Mesenchymal stem cell (in vitro differentiated cells and primary cell): Measurements from ENCODE around the gene NHLRC4.

Experiments
- DNase-seq: peaks from one replicate; pipeline ENCODE4 v3.0.0-alpha.2; 2013
- H2AFZ ChIP-seq: one replicate; pipeline ENCODE4 v1.6.1; 2013; ENCODE audit warnings: low read depth, mild to moderate bottlenecking, control low read depth, inconsistent platforms, low read length, moderate library complexity
- H2AK5ac ChIP-seq: 2 replicates; pipeline ENCODE4 v1.6.1; 2013; ENCODE audit warnings: low read length, moderate library complexity, mild to moderate bottlenecking, inconsistent platforms; ENCODE audit not compliant: severe bottlenecking
- H2BK120ac ChIP-seq: one replicate; pipeline ENCODE4 v1.6.1; 2013; ENCODE audit warnings: low read depth, mild to moderate bottlenecking, inconsistent platforms, low read length, moderate library complexity
- H2BK12ac ChIP-seq, 2 experiments: one replicate each; pipeline ENCODE4 v1.6.1; 2013; ENCODE audit warnings: inconsistent platforms in 2 of 2, low read length in 2 of 2, mild to moderate bottlenecking in 2 of 2, moderate library complexity in 2 of 2, control low read depth in 1 of 2
- H2BK15ac ChIP-seq: one replicate; pipeline ENCODE4 v1.6.1; 2013; ENCODE audit warnings: mild to moderate bottlenecking, low read depth, inconsistent platforms; ENCODE audit not compliant: poor library complexity, severe bottlenecking
- H2BK5ac ChIP-seq: 2 replicates; pipeline ENCODE4 v1.6.1; 2013; ENCODE audit warnings: low read depth, mild to moderate bottlenecking, low read length, control low read depth, inconsistent platforms; ENCODE audit not compliant: poor library complexity, severe bottlenecking
- H3K14ac ChIP-seq, 2 experiments: one replicate each; pipeline ENCODE4 v1.6.1; 2013; ENCODE audit warnings: inconsistent platforms in 2 of 2, low read length in 2 of 2, control low read depth in 1 of 2, mild to moderate bottlenecking in 1 of 2, moderate library complexity in 1 of 2
- H3K18ac ChIP-seq, 2 experiments: one replicate each; pipeline ENCODE4 v1.6.1; 2013; ENCODE audit warnings: inconsistent platforms in 2 of 2, low read length in 2 of 2, control low read depth in 1 of 2, low read depth in 1 of 2, mild to moderate bottlenecking in 1 of 2
- H3K23ac ChIP-seq, 2 experiments: one replicate each; pipeline ENCODE4 v1.6.1; 2013; ENCODE audit warnings: inconsistent platforms in 2 of 2, low read length in 2 of 2, mild to moderate bottlenecking in 2 of 2, moderate library complexity in 2 of 2, control low read depth in 1 of 2
- H3K27ac ChIP-seq: 2 replicates; pipeline ENCODE4 v1.5.1; 2013; ENCODE audit warnings: mild to moderate bottlenecking, moderate library complexity, low read length, control low read depth, inconsistent platforms; ENCODE audit not compliant: poor library complexity, severe bottlenecking
- H3K27me3 ChIP-seq, 2 experiments: 2 replicates each; pipeline versions ENCODE4 v1.6.1 to v1.7.0; 2013; ENCODE audit warnings: low read length in 2 of 2, mild to moderate bottlenecking in 2 of 2, moderate library complexity in 2 of 2, control low read depth in 1 of 2, inconsistent platforms in 1 of 2; ENCODE audit not compliant: control insufficient read depth in 1 of 2, insufficient read depth in 1 of 2
- H3K36me3 ChIP-seq, 2 experiments: 2 replicates each; pipeline versions ENCODE4 v1.6.1 to v1.7.0; 2013; ENCODE audit warnings: low read length in 2 of 2, control low read depth in 1 of 2, inconsistent platforms in 1 of 2, low read depth in 1 of 2, mild to moderate bottlenecking in 1 of 2; ENCODE audit not compliant: insufficient read depth in 2 of 2, control insufficient read depth in 1 of 2
- H3K4ac ChIP-seq, 2 experiments: one replicate each; pipeline ENCODE4 v1.6.1; 2013; ENCODE audit warnings: inconsistent platforms in 2 of 2, low read length in 2 of 2, mild to moderate bottlenecking in 2 of 2, moderate library complexity in 2 of 2, control low read depth in 1 of 2, low read depth in 1 of 2
- H3K4me1 ChIP-seq: 2 replicates; pipeline ENCODE4 v1.6.1; 2013; ENCODE audit warnings: low read depth, low read length, control low read depth; ENCODE audit not compliant: control insufficient read depth, insufficient read depth
- H3K4me2 ChIP-seq: 2 replicates; pipeline ENCODE4 v1.6.1; 2013; ENCODE audit warnings: low read length, mild to moderate bottlenecking, inconsistent platforms; ENCODE audit not compliant: poor library complexity, severe bottlenecking
- H3K4me3 ChIP-seq, 2 experiments: 2 replicates each; pipeline versions ENCODE4 v1.5.1 to v1.7.0; 2013; ENCODE audit warnings: low read length in 2 of 2, mild to moderate bottlenecking in 2 of 2, control low read depth in 1 of 2, low read depth in 1 of 2; ENCODE audit not compliant: insufficient read depth in 1 of 2
- H3K79me1 ChIP-seq: replicated peaks from 2 replicates; pipeline ENCODE4 v1.6.1; 2013; ENCODE audit warnings: mild to moderate bottlenecking, control low read depth, low read length, inconsistent platforms; ENCODE audit not compliant: poor library complexity, severe bottlenecking
- H3K9ac ChIP-seq: 2 replicates; pipeline ENCODE4 v1.7.0; 2013; ENCODE audit warnings: mild to moderate bottlenecking, low read length, moderate library complexity
- H3K9me3 ChIP-seq: 2 replicates; pipeline ENCODE4 v1.7.0; 2013; ENCODE audit warnings: mild to moderate bottlenecking, low read length; ENCODE audit not compliant: control insufficient read depth
- H4K8ac ChIP-seq: one replicate; pipeline ENCODE4 v1.6.1; 2013; ENCODE audit warnings: inconsistent platforms, mild to moderate bottlenecking, low read length, moderate library complexity
- H4K91ac ChIP-seq: one replicate; pipeline ENCODE4 v1.6.1; 2013; ENCODE audit warnings: mild to moderate bottlenecking, low read length, inconsistent platforms
- WGBS: methylation state at CpG from one replicate; pipeline ENCODE4 v1.1.7; 2013; ENCODE audit warnings: mixed read lengths; 5-methylcytosine and 5-hydroxymethylcytosine counted together

NHLRC4 gene

DNA sequence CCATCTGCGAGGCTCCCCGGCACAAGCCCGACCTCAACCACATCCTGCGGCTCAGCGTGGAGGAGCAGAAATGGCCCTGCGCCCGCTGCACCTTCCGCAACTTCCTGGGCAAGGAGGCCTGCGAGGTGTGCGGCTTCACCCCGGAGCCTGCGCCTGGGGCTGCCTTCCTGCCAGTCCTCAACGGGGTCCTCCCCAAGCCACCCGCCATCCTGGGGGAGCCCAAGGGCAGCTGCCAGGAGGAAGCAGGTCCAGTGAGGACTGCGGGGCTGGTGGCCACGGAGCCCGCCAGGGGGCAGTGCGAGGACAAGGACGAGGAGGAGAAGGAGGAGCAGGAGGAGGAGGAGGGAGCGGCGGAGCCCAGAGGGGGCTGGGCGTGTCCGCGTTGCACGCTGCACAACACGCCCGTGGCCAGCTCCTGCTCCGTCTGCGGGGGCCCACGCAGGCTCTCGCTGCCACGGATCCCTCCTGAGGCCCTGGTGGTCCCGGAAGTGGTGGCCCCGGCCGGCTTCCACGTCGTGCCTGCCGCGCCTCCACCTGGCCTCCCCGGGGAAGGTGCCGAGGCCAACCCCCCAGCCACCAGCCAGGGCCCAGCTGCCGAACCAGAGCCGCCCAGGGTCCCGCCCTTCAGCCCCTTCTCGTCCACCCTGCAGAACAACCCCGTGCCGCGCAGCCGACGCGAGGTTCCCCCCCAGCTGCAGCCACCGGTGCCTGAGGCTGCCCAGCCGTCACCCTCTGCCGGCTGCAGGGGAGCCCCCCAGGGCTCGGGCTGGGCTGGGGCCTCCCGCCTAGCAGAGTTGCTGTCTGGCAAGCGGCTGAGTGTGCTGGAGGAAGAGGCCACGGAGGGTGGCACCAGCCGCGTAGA lies 19.7 kb upstream of the NHLRC4 start:
- Histone ChIP-seq H3K4me3 (no peak overlapping the region), H3K9ac (no peak overlapping the region), H3K14ac (no peak overlapping the region), H3K79me1 (peaks cover 59% of the 10 kb centered on the region), H3K4me2 (no peak overlapping the region), H3K9me3 (no peaks in the 10 kb centered on the region), H3K27ac (no peak overlapping the region), H2BK5ac (no peak overlapping the region), H3K18ac (no peak overlapping the region), H3K4me1 (peaks cover 11% of the 10 kb centered on the region), H2AK5ac (no peak overlapping the region), H2BK120ac (no peak overlapping the region), H4K8ac (no peak overlapping the region), H3K27me3 (no peaks in the 10 kb centered on the region), H3K23ac (no peak overlapping the region), H2BK15ac (no peak overlapping the region), H3K36me3 (peaks cover 23 to 90% of the 10 kb centered on the region in 2 experiments), H2AFZ (no peak overlapping the region), H3K4ac (no peak overlapping the region), H4K91ac (no peak overlapping the region), H2BK12ac (no peak overlapping the region)
- no peak for DNase-seq
- WGBS: 96% methylated on average over 57 of the region's 60 CpGs

DNA sequence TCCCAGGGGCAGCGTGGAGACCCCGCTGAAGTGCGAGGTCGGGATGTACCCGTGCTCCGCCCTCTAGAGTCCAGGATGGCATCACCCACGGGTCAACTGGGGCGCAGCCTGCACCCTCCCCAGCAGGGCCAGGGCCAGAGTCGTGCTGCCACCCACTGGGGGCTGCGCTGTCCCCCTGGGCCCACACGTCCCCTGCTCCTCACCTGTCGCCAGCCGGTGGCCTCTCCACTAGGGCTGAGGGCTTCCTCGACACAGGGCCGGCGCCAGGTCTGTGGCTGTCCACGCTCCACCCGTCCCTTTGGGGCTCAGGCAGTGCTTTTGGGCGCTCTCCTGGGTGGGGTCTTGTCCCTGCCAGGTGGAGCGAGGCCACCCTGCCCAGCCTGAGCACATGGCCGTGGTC lies 18.2 kb upstream of the NHLRC4 start:
- Histone ChIP-seq H3K36me3 (peaks cover 26 to 98% of the 10 kb centered on the region in 2 experiments), H3K18ac (no peak overlapping the region), H2AFZ (no peak overlapping the region)

GRCh38 chr16:549544-550263 lies 17.1 kb upstream of the NHLRC4 start:
- 98% methylated on average over 54 of the region's 54 CpGs for WGBS
- H3K9ac ChIP-seq: no peak overlapping the region
- no peak overlapping the region for H4K8ac ChIP-seq
- H4K91ac ChIP-seq: peak overlapping the region; percentile 15
- no peak overlapping the region for H3K4me3 ChIP-seq
- H2BK12ac ChIP-seq: no peak overlapping the region
- H3K14ac ChIP-seq: no peak overlapping the region
- no peak overlapping the region for H3K4me2 ChIP-seq
- no peaks in the 10 kb centered on the region for H3K9me3 ChIP-seq
- H2AFZ ChIP-seq: no peak overlapping the region
- peaks cover 50% of the 10 kb centered on the region for H3K79me1 ChIP-seq
- H3K18ac ChIP-seq: no peak overlapping the region
- H3K4ac ChIP-seq: no peak overlapping the region
- no peak overlapping the region for H2BK15ac ChIP-seq
- H3K27ac ChIP-seq: no peak overlapping the region
- H3K23ac ChIP-seq: no peak overlapping the region
- H2BK120ac ChIP-seq: no peak overlapping the region
- H3K27me3 ChIP-seq: no peaks in the 10 kb centered on the region
- no peak overlapping the region for H2BK5ac ChIP-seq
- H2AK5ac ChIP-seq: no peak overlapping the region
- peaks cover 7% of the 10 kb centered on the region for H3K4me1 ChIP-seq
- DNase-seq: no peak
- H3K36me3 ChIP-seq: peaks cover 30 to 97% of the 10 kb centered on the region in 2 experiments

More for the DNA sequence above, 18.2 kb upstream of the NHLRC4 start:
- H2AK5ac ChIP-seq: no peak overlapping the region
- no peak overlapping the region for H2BK15ac ChIP-seq
- H3K27me3 ChIP-seq: no peaks in the 10 kb centered on the region
- H3K14ac ChIP-seq: no peak overlapping the region
- H2BK5ac ChIP-seq: no peak overlapping the region
- H3K79me1 ChIP-seq: peaks cover 53% of the 10 kb centered on the region
- no peak overlapping the region for H3K4me2 ChIP-seq
- no peak overlapping the region for H3K23ac ChIP-seq
- H2BK12ac ChIP-seq: no peak overlapping the region
- H4K8ac ChIP-seq: no peak overlapping the region
- H3K4me1 ChIP-seq: peaks cover 6% of the 10 kb centered on the region
- H3K4me3 ChIP-seq: no peak overlapping the region
- no peak overlapping the region for H3K4ac ChIP-seq
- H3K27ac ChIP-seq: no peak overlapping the region
- WGBS: 96% methylated on average over 21 of the region's 21 CpGs
- H2BK120ac ChIP-seq: no peak overlapping the region
- H3K9me3 ChIP-seq: no peaks in the 10 kb centered on the region
- H4K91ac ChIP-seq: no peak overlapping the region
- H3K9ac ChIP-seq: no peak overlapping the region
- no peak for DNase-seq

DNA sequence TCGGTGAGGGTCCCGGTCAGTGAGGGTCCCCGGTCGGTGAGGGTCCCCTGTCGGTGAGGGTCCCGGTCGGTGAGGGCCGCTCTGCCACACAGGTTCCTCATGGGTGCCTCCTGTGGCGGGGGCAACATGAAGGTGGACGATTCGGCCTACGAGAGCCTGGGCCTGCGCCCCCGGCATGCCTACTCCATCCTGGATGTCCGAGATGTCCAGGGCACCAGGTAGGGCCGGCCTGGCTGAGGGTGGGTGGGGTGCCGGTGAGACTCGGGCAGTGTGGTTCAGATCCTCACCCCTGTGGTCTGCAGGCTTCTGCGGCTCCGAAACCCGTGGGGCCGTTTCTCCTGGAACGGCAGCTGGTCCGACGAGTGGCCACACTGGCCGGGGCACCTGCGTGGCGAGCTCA lies 15.6 kb upstream of the NHLRC4 start:
- no peak for DNase-seq
- no peak overlapping the region for H3K4me3 ChIP-seq
- H2AFZ ChIP-seq: no peak overlapping the region
- H4K91ac ChIP-seq: no peak overlapping the region
- WGBS: 96% methylated on average over 23 of the region's 28 CpGs
- H3K4me1 ChIP-seq: peaks cover 15% of the 10 kb centered on the region
- H3K27me3 ChIP-seq: no peaks in the 10 kb centered on the region
- H2BK120ac ChIP-seq: no peak overlapping the region
- no peak overlapping the region for H3K4ac ChIP-seq
- no peak overlapping the region for H3K9ac ChIP-seq
- no peak overlapping the region for H3K4me2 ChIP-seq
- no peak overlapping the region for H3K23ac ChIP-seq
- H3K14ac ChIP-seq: no peak overlapping the region
- H3K9me3 ChIP-seq: no peaks in the 10 kb centered on the region
- peaks cover 43% of the 10 kb centered on the region for H3K79me1 ChIP-seq
- no peak overlapping the region for H2BK15ac ChIP-seq
- no peak overlapping the region for H2BK5ac ChIP-seq
- H2BK12ac ChIP-seq: no peak overlapping the region
- H3K27ac ChIP-seq: no peak overlapping the region
- H4K8ac ChIP-seq: no peak overlapping the region
- no peak overlapping the region for H2AK5ac ChIP-seq
- H3K18ac ChIP-seq: no peak overlapping the region
- H3K36me3 ChIP-seq: peaks cover 30 to 91% of the 10 kb centered on the region in 2 experiments
